OCI-M2 (cell line): ENCODE results near the gene CETP.
"Not testable (repeated sequence)": the region's sequence is repeated elsewhere in the genome, so short reads cannot be mapped to it uniquely, and the experiment has no call there.

Source experiments
- DNase-seq: peaks from one replicate; lab custom pipeline; 2025; ENCODE audit not compliant: unreplicated experiment; lab: John Stamatoyannopoulos, UW

CETP gene

GRCh38 chr16:56956756-56957155 lies 5.0 kb upstream of the CETP start:
- DNase-seq: no peak

- no peak for DNase-seq
These were observed 969 bp upstream of the CETP start for GRCh38 chr16:56960681-56961281.

- DNase-seq: no peak
These were observed 364 bp upstream of the CETP start for GRCh38 chr16:56961386-56961785.

- DNase-seq: peak; percentile 43
These were observed 2.7 kb downstream of the CETP start for GRCh38 chr16:56964243-56965148.

GRCh38 chr16:56965149-56966092 lies 3.7 kb downstream of the CETP start:
- DNase-seq: no peak

- DNase-seq: no peak
These were observed 4.3 kb downstream of the CETP start for GRCh38 chr16:56966093-56966475.

- no peak for DNase-seq
These were observed 6.0 kb downstream of the CETP start for GRCh38 chr16:56967733-56968132.

GRCh38 chr16:56969769-56970168 lies 8.0 kb downstream of the CETP start:
- no peak for DNase-seq

GRCh38 chr16:56970934-56971767 lies 9.4 kb downstream of the CETP start:
- no peak for DNase-seq

- DNase-seq: no peak
These were observed 10.0 kb downstream of the CETP start for GRCh38 chr16:56971768-56972043.

GRCh38 chr16:56972403-56973293 lies 10.9 kb downstream of the CETP start:
- DNase-seq: no peak

GRCh38 chr16:56973294-56973689 lies 11.5 kb downstream of the CETP start:
- DNase-seq: no peak

- DNase-seq: not testable (repeated sequence)
These were observed 12.1 kb downstream of the CETP start for GRCh38 chr16:56973899-56974298.

GRCh38 chr16:56974549-56975300 lies 13.0 kb downstream of the CETP start:
- DNase-seq: no peak

GRCh38 chr16:56975714-56976113 lies 14.0 kb downstream of the CETP start:
- DNase-seq: no peak

GRCh38 chr16:56977216-56977615 lies 15.5 kb downstream of the CETP start:
- no peak for DNase-seq

GRCh38 chr16:56977823-56978430 lies 16.2 kb downstream of the CETP start:
- no peak for DNase-seq

- DNase-seq: no peak
These were observed 18.4 kb downstream of the CETP start for GRCh38 chr16:56980201-56980535.
